ENCODE measurements around the gene MYLK.

Gene MYLK

GRCh38 chr3:123768480-123769355 lies 115.4 kb downstream of the MYLK start:
- no peak for DNase-seq

GRCh38 chr3:123767564-123768292 lies 116.4 kb downstream of the MYLK start:
- DNase-seq: no peak

GRCh38 chr3:123767009-123767372 lies 117.1 kb downstream of the MYLK start:
- DNase-seq: no peak

- DNase-seq: no peak
These were observed 117.7 kb downstream of the MYLK start for GRCh38 chr3:123766193-123767008.

GRCh38 chr3:123765475-123766128 lies 118.5 kb downstream of the MYLK start:
- DNase-seq: no peak

GRCh38 chr3:123764647-123765046 lies 119.5 kb downstream of the MYLK start:
- DNase-seq: no peak

- DNase-seq: no peak
These were observed 121.3 kb downstream of the MYLK start for GRCh38 chr3:123762805-123763204.

GRCh38 chr3:123760817-123761216 lies 123.3 kb downstream of the MYLK start:
- DNase-seq: no peak

GRCh38 chr3:123759871-123760270 lies 124.3 kb downstream of the MYLK start:
- DNase-seq: no peak

GRCh38 chr3:123759311-123759710 lies 124.8 kb downstream of the MYLK start:
- no peak for DNase-seq

GRCh38 chr3:123758081-123758564 lies 126.0 kb downstream of the MYLK start:
- no peak for DNase-seq

GRCh38 chr3:123757281-123757940 lies 126.7 kb downstream of the MYLK start:
- DNase-seq: peak; percentile 70

GRCh38 chr3:123755501-123755900 lies 128.6 kb downstream of the MYLK start:
- no peak for DNase-seq

- DNase-seq: no peak
These were observed 129.0 kb downstream of the MYLK start for GRCh38 chr3:123755085-123755484.

- no peak for DNase-seq
These were observed 130.8 kb downstream of the MYLK start for GRCh38 chr3:123753286-123753685.

- no peak for DNase-seq
These were observed 131.9 kb downstream of the MYLK start for GRCh38 chr3:123752228-123752627.

- no peak for DNase-seq
These were observed 132.7 kb downstream of the MYLK start for GRCh38 chr3:123751433-123751832.

GRCh38 chr3:123750659-123751420 lies 133.3 kb downstream of the MYLK start:
- DNase-seq: no peak

GRCh38 chr3:123750209-123750608 lies 133.9 kb downstream of the MYLK start:
- DNase-seq: no peak

- DNase-seq: no peak
These were observed 134.4 kb downstream of the MYLK start for GRCh38 chr3:123749711-123750110.

GRCh38 chr3:123745184-123745855 lies 138.8 kb downstream of the MYLK start:
- no peak for DNase-seq

Data from right hindlimb (tissue), 1 donor.